GM18502 (cell line): Measurements from ENCODE around the gene ALKBH1.
A peak's percentile ranks its signal among the peaks of the same experiment; 100 is the strongest.
"Not testable (repeated sequence)": the region's sequence is repeated elsewhere in the genome, so short reads cannot be mapped to it uniquely, and the experiment has no call there.

Source experiments
- ATAC-seq: cut with Tn5 transposase; IDR thresholded peaks from one replicate; pipeline ENCODE4 v1.9.1; 2021; ENCODE audit warnings: mild to moderate bottlenecking; ENCODE audit not compliant: unreplicated experiment, poor library complexity

The ALKBH1 gene

DNA sequence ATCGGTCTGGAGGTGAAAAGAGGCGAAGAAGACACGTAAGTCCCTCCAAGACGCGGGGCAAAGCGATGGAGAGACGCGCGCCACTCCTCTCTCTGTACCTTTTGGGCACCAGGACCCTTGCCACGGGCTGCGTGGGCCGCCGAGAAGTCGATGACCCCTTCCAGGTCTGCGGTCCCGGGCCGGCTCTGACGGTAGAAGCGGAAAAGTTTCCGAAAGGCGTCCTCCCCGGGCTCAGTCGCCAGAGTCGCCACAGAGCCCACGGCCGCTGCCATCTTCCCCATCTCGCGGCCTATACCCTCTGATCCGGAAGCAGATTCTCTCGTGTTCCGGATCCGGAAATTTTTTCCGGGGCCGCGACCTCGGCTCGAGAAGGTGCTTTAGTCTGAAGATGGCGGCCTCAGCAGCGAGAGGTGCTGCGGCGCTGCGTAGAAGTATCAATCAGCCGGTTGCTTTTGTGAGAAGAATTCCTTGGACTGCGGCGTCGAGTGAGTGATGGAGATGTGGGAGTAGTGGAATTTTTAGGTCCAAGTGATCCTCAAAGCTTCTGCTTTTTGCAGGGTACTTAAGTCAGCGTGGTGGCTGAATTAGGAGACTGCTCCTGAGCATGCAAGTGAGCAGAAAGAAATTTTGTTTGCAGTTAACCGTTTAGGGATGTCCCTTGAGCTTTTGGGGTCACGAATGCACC is at the start of gene ALKBH1, which contains the start of gene SLIRP:
Gene ALKBH1, minus strand, starts transcription at position 300 of the 685 bp plus-strand sequence. Its CDS starts 19 bp downstream, at position 281.
Gene SLIRP, plus strand, starts transcription at position 380 of the 685 bp plus-strand sequence. Its CDS starts 9 bp downstream, at position 389.
- ATAC-seq: peak; percentile 98

DNA sequence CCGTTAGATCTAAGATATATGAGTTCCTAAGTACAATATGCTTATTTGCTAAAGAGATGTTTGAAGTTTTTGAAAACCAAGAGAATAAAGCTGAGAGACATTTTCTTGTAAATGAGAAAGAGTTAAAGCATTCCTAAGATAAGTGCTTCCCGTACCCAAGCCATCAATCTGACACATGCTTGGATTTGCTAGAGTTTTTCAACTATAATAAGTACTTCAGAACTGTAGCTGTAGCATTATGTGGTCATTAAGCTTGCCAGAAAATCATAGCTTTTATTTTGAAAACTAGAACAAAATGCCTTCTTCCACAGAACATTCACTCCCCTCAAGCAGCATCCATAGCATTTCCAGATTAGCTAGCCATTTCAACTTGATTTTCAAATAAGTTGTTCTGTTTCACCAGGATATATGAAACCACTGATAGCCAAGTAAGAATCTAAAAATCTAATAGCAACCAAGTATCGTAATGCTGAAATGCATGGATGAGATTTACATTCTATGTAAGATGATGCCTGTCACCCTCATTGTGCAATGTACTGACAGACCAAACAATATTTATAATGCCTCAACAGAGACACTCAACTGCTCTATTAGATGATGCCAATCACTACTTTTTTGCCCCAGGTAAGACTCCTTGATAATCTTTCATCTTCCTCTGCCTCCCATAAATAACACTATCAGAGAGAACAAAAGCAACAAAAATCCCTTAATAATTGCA is 45.1 kb upstream of the ALKBH1 start:
- no peak for ATAC-seq

GRCh38 chr14:77752266-77752665 is 44.4 kb upstream of the ALKBH1 start:
- ATAC-seq: no peak

DNA sequence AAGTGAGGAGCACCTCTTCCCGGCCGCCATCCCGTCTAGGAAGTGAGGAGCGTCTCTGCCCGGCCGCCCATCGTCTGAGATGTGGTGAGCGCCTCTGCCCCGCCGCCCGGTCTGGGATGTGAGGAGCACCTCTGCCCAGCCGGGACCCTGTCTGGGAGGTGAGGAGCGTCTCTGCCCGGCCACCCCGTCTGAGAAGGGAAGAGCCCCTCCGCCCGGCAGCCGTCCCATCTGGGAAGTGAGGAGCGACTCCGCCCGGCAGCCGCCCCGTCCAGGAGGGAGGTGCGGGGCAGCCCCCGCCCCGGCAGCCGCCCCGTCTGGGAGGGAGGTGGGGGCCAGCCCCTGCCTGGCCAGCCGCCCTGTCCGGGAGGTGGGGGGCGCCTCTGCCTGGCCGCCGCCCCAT is 39.6 kb upstream of the ALKBH1 start:
- not testable (repeated sequence) for ATAC-seq

- no peak for ATAC-seq
These were observed 38.4 kb upstream of the ALKBH1 start for GRCh38 chr14:77746064-77746702.

DNA sequence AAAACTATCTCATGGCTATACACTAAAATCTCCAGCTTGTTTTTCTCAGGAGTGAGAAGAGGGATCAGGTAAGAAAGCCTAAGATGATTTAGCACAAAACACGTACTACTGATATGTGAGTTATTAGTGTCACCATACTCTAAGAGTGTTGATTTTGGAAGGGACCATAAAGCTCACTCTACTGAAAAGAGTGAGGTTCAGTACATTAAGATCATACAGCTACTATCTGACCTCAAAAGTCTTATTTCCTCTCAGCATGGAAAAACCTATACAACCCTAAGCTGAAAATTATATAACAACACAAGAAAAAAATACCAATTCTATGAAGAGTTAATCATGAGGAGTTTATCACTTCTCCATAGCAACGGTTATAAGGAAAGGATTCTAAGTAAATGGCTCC is 33.6 kb upstream of the ALKBH1 start:
- ATAC-seq: no peak

DNA sequence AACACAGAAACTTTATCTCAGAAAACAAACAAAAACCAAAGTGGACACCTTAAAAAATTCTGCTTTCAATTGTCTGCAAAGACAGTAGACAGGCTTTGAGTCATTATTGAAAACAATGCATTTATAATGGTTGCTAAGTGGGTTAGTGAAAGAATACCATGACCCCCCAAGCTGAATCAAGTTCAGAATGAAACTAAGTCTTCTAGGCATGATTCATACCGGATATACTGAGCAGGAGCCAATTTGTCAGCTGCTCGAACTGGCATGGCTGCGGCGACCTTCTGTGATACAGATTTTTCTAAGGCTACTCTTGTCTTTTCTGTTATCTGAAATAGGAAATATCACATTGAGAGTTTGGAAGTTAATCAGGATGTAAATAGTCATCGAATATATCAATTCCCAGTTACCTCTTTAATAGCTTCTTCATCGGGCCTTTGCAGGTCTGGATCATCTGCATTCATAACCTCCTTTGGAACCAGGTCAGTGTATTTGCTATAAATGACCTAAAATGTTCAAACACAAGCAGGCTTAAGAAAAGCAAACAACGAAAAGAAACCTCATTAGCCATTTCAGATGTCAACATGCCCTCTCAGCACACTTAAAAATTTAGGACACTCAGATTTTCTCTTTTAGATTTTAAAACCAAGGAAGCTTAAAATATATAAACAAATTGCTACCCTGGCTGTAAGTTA is 30.9 kb upstream of the ALKBH1 start:
- ATAC-seq: peak; percentile 58

- no peak for ATAC-seq
These were observed 23.2 kb upstream of the ALKBH1 start for GRCh38 chr14:77730976-77731497.

- ATAC-seq: no peak
These were observed 14.5 kb upstream of the ALKBH1 start for GRCh38 chr14:77722301-77722700.

DNA sequence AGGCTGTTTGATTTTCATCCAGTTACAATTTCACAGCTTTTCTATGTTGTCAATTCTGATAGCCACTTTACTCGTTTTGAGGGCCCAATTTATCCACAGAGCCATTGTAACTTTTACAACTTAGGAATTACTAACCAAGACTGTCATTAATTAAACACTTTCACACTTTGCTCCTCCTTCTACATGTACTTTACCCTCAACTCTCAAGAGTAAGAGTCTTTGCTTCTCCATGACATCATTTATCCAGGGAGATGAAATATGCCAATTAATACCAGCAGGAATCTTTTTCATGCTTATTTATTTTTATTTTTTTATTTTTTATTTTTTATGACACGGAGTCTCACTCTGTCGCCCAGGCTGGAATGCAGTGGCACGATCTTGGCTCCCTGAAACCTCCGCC is 13.6 kb upstream of the ALKBH1 start:
- no peak for ATAC-seq

DNA sequence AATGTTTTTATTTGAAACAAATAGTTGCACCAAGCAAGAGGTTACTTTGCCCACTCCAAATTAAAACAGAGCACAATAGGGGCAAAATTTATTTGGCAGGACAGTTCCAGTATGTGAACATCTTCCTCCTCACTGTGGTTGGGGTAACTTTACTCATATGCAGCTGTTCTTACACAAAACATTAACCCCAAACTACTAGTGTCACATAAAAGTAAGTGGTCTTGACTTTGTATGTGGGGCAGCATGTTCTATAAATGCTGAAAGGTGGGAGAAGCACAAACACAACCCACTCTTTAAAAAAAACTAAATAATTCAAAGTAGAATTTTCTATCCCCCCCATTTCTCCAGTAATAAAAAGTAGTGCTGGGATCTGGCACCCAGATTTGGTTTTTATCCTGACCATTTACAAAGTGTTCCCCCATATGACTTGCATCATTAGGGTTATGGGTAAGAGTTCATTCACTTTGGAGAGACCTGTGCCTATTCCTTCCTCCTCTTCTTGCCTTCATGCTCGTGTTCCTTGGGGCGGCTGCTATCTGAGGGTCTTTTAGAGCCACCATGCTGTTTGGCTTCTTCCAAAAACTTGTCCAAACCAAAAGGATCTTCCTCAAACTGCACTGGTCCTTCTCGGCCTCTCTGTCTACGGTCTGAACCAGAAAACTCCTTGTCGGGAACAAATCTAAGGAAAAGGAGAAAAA is 9.9 kb upstream of the ALKBH1 start:
- no peak for ATAC-seq

DNA sequence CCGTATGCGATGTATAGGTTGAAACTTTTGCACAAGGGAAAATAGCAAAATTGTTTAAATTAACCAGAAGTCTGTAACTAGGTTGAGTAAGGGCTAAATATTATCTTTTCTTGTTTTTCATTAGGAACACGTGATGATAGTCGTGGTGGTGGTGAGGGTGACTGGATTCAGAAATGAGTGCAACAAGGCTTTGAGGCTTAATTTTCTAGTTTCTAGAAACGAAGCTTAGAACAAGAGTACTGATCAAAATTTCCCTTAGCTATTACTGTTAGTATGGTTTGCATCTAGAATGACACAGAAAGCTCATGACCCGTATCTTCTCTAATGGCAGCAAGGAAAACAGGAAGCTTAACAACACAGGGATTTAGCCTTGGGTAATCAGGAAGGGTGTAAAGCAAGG is 7.1 kb upstream of the ALKBH1 start:
- no peak for ATAC-seq

- no peak for ATAC-seq
These were observed 2.5 kb upstream of the ALKBH1 start for GRCh38 chr14:77710364-77710763.

DNA sequence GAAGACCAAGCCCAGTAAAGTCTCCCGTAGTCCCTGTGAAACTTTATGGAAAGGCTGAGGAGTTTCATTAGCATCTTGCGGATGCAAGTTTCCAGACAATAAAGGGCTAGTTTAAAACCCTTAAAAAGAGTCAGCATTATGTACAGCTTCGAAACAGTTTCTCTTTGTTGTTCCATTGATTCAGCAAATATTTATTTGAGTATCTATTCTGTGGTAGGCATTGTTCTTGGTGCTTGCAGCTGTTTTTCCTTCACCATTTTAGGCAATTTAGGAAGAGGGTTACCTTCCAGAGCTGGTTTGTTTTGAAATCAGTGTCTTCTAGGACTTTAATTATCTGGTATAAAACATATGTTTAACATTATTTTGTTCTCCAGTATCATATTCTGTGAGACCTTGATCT is 1.6 kb upstream of the ALKBH1 start:
- ATAC-seq: no peak

DNA sequence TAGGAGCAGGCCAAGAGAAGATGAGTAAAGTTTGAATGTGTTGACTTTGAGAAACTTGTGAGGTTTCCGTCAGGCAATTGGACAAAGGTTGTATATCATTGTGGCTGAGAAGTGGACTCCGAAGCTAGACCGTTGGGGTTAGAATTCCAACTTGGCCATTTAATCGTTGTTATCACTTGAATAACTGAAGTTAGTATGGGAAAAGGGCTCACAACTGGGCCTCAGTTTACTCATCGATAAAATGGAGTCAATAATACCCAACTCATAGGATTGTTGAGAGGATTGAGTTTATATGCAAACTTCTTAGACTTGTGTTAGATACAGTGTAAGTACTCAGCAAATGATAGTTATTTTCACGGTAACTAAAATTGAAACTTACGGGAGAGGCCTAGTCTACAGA is 926 bp upstream of the ALKBH1 start:
- ATAC-seq: no peak

DNA sequence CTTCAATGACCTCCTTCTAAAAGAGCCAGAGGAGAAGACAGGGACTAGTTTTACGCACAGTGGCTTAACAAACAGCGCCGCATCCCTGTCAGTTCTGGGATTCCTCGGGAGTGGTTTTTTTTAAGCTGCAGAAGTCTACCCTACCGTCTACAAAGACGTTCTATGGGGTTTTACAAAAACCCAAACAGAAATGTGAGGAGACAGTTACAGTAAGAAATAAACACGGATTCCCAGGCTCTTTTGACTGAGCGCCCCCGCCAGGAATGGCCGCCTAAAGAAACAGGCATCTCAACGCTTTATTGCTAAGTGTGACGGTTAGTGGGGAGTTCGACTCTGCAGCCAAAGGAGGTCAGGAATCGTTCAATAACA is 484 bp downstream of the ALKBH1 start:
- ATAC-seq: peak; percentile 31

- no peak for ATAC-seq
These were observed 16.6 kb downstream of the ALKBH1 start for GRCh38 chr14:77691259-77691658.

GRCh38 chr14:77682158-77682553 is 25.7 kb downstream of the ALKBH1 start:
- no peak for ATAC-seq

DNA sequence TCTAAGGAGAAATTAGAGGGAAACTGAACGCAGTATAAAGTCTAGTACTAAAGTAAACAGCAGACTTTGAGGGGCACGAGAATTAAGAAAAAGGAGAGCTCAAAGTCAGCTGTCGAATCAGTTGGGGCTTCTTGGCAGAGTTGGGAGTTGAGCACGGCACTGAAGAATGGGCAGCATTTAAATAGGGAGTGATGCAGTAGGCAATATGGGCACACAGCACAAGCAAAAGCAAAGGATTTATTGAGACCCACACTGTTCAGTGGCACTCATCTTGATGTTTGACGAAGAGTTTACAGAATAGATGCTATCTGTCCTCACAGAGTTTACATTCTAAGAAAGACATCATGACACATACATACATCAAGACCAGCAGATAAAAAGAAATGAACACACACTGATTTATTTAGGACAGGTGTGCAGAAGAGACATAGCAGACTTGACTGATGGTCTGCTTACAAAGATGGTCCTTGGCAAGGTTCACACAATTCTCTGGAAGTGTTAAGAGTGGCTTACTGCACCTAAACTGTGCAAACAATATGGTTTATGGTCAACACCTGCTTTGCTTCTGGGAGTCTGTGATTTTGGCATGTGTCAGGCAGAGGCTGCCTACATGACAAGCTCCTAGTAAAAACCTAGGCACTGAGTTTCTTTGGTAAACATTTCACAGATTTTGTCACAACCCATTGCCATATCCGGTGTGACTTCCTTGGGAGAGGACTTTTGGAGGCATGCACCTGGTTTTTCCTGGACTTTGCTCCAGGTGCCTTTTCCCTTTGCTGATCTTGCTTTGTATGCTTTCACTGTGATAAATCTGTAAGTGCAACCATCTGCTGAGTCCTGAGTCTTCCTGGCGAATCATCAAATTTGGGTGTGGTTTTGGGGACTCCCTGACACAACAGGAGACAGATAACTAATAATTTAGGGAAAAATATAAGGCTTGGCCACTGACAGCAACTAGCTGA is 26.3 kb downstream of the ALKBH1 start:
- ATAC-seq: no peak
